ENCODE data around the gene YWHAG.

- no peak for TF ChIP-seq CTCF (conservative IDR thresholded peaks at IDR 0.05; ENCODE audit: low read depth in 2 of 2)
- TF ChIP-seq REST (IDR thresholded peaks at IDR 0.05; ENCODE audit: unreplicated experiment) = no peak
- no peak for TF ChIP-seq ZNF114 (CRISPR knock-in tag; IDR thresholded peaks at IDR 0.05)
- no peak for TF ChIP-seq EZH2 (IDR thresholded peaks at IDR 0.05; ENCODE audit: low read depth, unreplicated experiment)
- TF ChIP-seq POLR2AphosphoS5 (IDR thresholded peaks at IDR 0.05; ENCODE audit: low read depth) = no peak
- TF ChIP-seq EZH2phosphoT487 (IDR thresholded peaks at IDR 0.05; ENCODE audit: unreplicated experiment) = no peak
- no peak for TF ChIP-seq STAT1 (IDR thresholded peaks at IDR 0.05; ENCODE audit: unreplicated experiment)
Observed at GRCh38 chr7:76281706-76282343, 77.0 kb downstream of the YWHAG start.
